ENCODE measurements around the gene CAMK1D.

CAMK1D gene

DNA sequence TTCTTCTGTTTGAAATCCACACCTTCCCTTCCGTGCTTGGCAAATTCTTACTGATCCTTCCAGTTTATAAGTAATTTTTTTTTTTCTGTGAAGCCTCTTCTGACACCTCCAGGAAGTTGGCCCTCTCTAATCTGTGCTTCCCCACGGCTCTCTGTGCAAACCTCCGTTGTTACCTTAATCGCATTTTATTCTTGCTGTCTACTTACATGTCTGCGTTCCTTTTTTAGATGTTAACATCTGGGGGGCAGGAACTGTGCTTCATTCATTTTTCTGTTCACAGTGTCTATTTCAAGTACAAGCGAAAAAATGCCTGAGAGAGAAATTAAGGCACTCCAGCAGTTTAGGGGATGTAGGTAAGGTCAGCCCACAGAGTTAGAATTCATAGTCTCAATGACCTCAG, 8.4 kb upstream of the CAMK1D start:
- H4K20me1 ChIP-seq (ENCODE audit: control insufficient read depth, insufficient read depth, low read depth, low read length) = no peaks in the 10 kb centered on the region
- peaks cover 41% of the 10 kb centered on the region for H3F3A ChIP-seq (ENCODE audit: control insufficient read depth, insufficient read depth)
- H3K27ac ChIP-seq (ENCODE audit: low read depth, low read length) = peak overlapping the region; percentile 97
- H3K9me2 ChIP-seq (replicated peaks; ENCODE audit: control insufficient read depth, low read length) = no peaks in the 10 kb centered on the region
- TF ChIP-seq CTCF (IDR thresholded peaks at IDR 0.05; ENCODE audit: low read depth, low read length, poor library complexity, severe bottlenecking) (no peak), EZH2phosphoT487 (IDR thresholded peaks at IDR 0.05; ENCODE audit: borderline replicate concordance, low read length) (no peak)
- H3K4me2 ChIP-seq (ENCODE audit: low read length) = peak overlapping the region; percentile 94
- H3K27me3 ChIP-seq (ENCODE audit: control insufficient read depth, low read length) = no peaks in the 10 kb centered on the region
- H3K79me2 ChIP-seq (ENCODE audit: control insufficient read depth, low read length) = no peaks in the 10 kb centered on the region
- peaks cover 90% of the 10 kb centered on the region for H3K4me1 ChIP-seq (ENCODE audit: control insufficient read depth, low read length)
- H3K9me3 ChIP-seq (ENCODE audit: control insufficient read depth, insufficient read depth, low read length) = no peaks in the 10 kb centered on the region
- H3K4me3 ChIP-seq (ENCODE audit: low read length) = peak overlapping the region; percentile 71
- no peaks in the 10 kb centered on the region; the same call in 1 of the 2 replicates for H3K36me3 ChIP-seq (ENCODE audit: control insufficient read depth, low read length)

GRCh38 chr10:12341526-12341925, 7.8 kb upstream of the CAMK1D start:
- Histone ChIP-seq H3K9me3 (ENCODE audit: control insufficient read depth, insufficient read depth, low read length) (no peaks in the 10 kb centered on the region), H3K4me2 (ENCODE audit: low read length) (peak overlapping the region; percentile 94), H3K27ac (ENCODE audit: low read depth, low read length) (peak overlapping the region; percentile 97), H3K4me1 (ENCODE audit: control insufficient read depth, low read length) (peaks cover 95% of the 10 kb centered on the region), H4K20me1 (ENCODE audit: control insufficient read depth, insufficient read depth, low read depth, low read length) (no peaks in the 10 kb centered on the region), H3K27me3 (ENCODE audit: control insufficient read depth, low read length) (no peaks in the 10 kb centered on the region), H3F3A (ENCODE audit: control insufficient read depth, insufficient read depth) (peaks cover 44% of the 10 kb centered on the region), H3K4me3 (ENCODE audit: low read length) (peak overlapping the region; percentile 71), H3K79me2 (ENCODE audit: control insufficient read depth, low read length) (no peaks in the 10 kb centered on the region), H3K36me3 (ENCODE audit: control insufficient read depth, low read length) (no peaks in the 10 kb centered on the region; the same call in 1 of the 2 replicates), H3K9me2 (replicated peaks; ENCODE audit: control insufficient read depth, low read length) (no peaks in the 10 kb centered on the region)
- no peak for TF ChIP-seq EZH2phosphoT487 (IDR thresholded peaks at IDR 0.05; ENCODE audit: borderline replicate concordance, low read length)
- no peak for TF ChIP-seq CTCF (IDR thresholded peaks at IDR 0.05; ENCODE audit: low read depth, low read length, poor library complexity, severe bottlenecking)

DNA sequence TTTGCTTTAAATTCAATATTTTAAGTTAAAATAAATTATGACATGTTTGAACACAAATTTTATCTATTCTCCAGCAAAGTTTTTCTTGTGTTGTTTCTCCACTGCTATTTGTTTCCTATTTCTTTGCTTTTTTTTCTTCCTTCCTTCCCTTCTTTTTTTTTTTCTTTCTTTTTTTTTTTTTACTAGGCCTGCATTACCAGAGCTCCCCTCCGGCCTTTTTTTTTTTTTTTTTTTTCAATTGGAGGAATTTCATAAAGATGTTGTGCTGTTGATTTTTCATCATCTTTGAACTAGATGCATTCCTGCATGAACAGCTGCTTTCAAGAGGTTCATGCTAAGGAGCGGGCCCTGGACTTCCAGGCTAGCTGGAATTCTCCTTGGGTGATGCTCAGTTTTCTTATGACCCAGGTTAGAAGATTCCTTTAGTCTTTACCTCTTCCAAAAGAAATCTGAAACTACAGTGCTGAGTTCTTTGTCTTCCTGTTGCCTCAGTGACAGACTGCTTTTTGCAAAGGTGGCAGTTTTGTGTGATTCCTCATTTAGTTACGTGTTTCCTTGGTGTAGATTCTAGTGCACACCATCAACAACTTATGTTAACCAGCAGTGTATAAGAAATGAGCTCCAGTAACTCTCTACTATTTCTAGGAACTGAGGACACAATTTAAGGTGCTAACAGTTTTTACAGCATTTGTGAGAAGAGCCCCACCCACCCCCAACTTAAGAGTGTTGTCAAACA, 4.8 kb upstream of the CAMK1D start:
- peaks cover 61% of the 10 kb centered on the region for H3F3A ChIP-seq (ENCODE audit: control insufficient read depth, insufficient read depth)
- H4K20me1 ChIP-seq (ENCODE audit: control insufficient read depth, insufficient read depth, low read depth, low read length) = no peaks in the 10 kb centered on the region

More for the DNA sequence above, 4.8 kb upstream of the CAMK1D start:
- H3K79me2 ChIP-seq (ENCODE audit: control insufficient read depth, low read length) = peaks cover 3% of the 10 kb centered on the region; the same call in 1 of the 2 replicates
- no peaks in the 10 kb centered on the region for H3K27me3 ChIP-seq (ENCODE audit: control insufficient read depth, low read length)
- H3K9me2 ChIP-seq (replicated peaks; ENCODE audit: control insufficient read depth, low read length) = no peaks in the 10 kb centered on the region
- peak overlapping the region; percentile 48 for H3K4me2 ChIP-seq (ENCODE audit: low read length)
- no peaks in the 10 kb centered on the region for H3K9me3 ChIP-seq (ENCODE audit: control insufficient read depth, insufficient read depth, low read length)
- no peaks in the 10 kb centered on the region; the same call in 1 of the 2 replicates for H3K36me3 ChIP-seq (ENCODE audit: control insufficient read depth, low read length)
- no peak for TF ChIP-seq CTCF (IDR thresholded peaks at IDR 0.05; ENCODE audit: low read depth, low read length, poor library complexity, severe bottlenecking)
- peaks cover 92% of the 10 kb centered on the region for H3K4me1 ChIP-seq (ENCODE audit: control insufficient read depth, low read length)
- 0 out of 2 replicates have a peak overlapping the region, but pooled peaks have one; percentile 6 for H3K4me3 ChIP-seq (ENCODE audit: low read length)
- H3K27ac ChIP-seq (ENCODE audit: low read depth, low read length) = peak overlapping the region; percentile 97

All from DOHH2 (cell line).